IPS-20b (cell line): ENCODE results near the gene CYP4V2.

ENCODE experiments used
- H3K27ac ChIP-seq: one replicate; pipeline ENCODE4 v1.5.1; 2013; ENCODE audit warnings: low read length
- H3K27me3 ChIP-seq: 2 replicates; pipeline ENCODE4 v1.6.1; 2013; ENCODE audit warnings: mild to moderate bottlenecking, low read length, inconsistent platforms; ENCODE audit not compliant: insufficient read depth
- H3K36me3 ChIP-seq: 2 replicates; pipeline ENCODE4 v1.6.1; 2013; ENCODE audit warnings: low read depth, mild to moderate bottlenecking, inconsistent platforms, low read length, moderate library complexity; ENCODE audit not compliant: insufficient read depth
- H3K4me1 ChIP-seq: 2 replicates; pipeline ENCODE4 v1.6.1; 2013; ENCODE audit warnings: mild to moderate bottlenecking, control low read depth, inconsistent platforms, low read length, moderate library complexity; ENCODE audit not compliant: insufficient read depth
- H3K4me3 ChIP-seq: 2 replicates; pipeline ENCODE4 v1.5.1; 2013; ENCODE audit warnings: mild to moderate bottlenecking, low read length, inconsistent platforms
- H3K9ac ChIP-seq: 2 replicates; pipeline ENCODE4 v1.6.1; 2013; ENCODE audit warnings: low read depth, mild to moderate bottlenecking, inconsistent platforms, low read length, moderate library complexity
- H3K9me3 ChIP-seq: 2 replicates; pipeline ENCODE4 v1.6.1; 2013; ENCODE audit warnings: mild to moderate bottlenecking, low read depth, low read length, inconsistent platforms; ENCODE audit not compliant: insufficient read depth

Gene CYP4V2

DNA sequence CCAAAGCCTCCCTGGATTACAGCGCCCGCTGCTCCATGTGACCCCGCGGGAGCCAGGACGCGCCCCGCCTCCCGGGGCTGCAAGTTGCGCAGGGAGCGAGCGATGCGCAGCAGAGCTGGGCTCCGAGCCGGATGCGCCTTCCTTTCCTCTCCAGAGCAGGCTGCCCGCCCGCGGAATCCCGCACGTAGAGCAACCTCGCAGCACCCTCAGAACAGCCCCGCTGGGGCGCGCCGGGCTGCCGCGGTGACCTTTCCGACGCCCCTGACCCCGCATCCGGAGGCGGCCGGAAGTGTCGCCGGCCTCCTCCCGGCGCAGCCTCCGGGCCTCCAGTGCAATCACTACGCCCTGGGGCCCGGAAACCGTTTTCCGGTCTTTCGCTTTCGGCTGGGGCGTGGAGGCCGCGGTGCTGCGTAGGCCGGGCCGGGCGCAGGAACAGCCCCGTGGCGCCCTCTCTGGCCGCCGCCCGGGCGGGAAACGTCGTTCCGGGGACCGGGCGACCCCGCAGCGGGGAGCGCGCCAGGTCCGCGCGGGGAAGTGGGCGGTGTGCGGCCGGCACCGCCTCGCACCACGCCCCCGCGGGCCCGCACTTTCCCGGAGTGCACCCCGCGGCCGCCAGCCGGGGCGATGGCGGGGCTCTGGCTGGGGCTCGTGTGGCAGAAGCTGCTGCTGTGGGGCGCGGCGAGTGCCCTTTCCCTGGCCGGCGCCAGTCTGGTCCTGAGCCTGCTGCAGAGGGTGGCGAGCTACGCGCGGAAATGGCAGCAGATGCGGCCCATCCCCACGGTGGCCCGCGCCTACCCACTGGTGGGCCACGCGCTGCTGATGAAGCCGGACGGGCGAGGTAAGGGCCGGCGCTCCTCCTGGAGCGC is at the start of gene CYP4V2:
Gene CYP4V2, plus strand, starts transcription at position 368 of the 866 bp plus-strand sequence. Its CDS starts 257 bp downstream, at position 625.
- H3K9ac ChIP-seq, result peak within 1 kb of the TSS; percentile 85; the same call in 1 of the 2 replicates
- no peaks in the 10 kb centered on the region for H3K36me3 ChIP-seq
- H3K4me3 ChIP-seq, result peak within 1 kb of the TSS; percentile 86
- no peaks in the 10 kb centered on the region; the same call in 1 of the 2 replicates for H3K27me3 ChIP-seq
- H3K9me3 ChIP-seq, result no peaks in the 10 kb centered on the region
- H3K4me1 ChIP-seq, result peaks cover 17% of the 10 kb centered on the region; the same call in 1 of the 2 replicates
- peak within 1 kb of the TSS; percentile 54 for H3K27ac ChIP-seq

DNA sequence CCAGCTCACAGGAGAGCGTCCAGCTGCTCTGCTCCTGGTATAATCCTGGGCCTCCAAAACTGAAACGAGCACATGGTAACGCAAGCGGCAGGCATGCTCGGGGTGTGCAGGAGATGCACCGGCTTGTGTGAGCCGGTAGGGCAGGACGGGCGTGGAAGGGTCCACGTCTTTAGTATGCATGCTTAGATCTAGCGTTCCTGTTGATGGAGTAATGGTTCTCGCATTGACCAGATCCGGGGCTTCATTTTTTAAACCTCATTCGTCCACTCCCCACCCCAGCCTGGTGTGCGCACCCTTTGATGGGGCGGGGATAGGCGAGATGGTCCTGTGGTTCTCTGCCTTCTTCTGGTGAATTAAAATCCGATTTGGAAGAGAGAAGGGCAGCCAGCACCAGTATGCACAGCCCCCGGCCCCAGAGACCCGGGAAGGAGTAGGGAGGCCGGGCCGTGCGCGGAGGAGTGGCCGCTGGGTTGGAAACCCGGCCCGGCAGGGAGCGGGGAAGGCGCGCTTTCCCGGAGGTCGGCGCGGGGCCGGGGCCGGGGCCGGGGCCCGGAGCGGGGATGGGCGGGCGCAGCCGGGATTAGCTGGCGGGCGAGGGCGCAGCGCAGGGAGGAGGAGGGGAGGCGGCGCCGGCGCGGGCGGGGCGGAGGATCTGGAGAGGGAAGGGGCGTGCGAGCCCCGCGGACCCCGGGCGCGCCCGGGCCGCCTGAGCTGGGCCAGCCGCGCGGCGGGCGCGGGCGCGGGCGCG is 47.0 kb upstream of the CYP4V2 start:
- Histone ChIP-seq H3K36me3 (no peaks in the 10 kb centered on the region), H3K4me3 (peak overlapping the region; percentile 70), H3K9me3 (no peaks in the 10 kb centered on the region), H3K9ac (peak overlapping the region; percentile 71; the same call in 1 of the 2 replicates), H3K27ac (no peak overlapping the region), H3K27me3 (peaks cover 49% of the 10 kb centered on the region), H3K4me1 (peaks cover 9% of the 10 kb centered on the region; the same call in 1 of the 2 replicates)

DNA sequence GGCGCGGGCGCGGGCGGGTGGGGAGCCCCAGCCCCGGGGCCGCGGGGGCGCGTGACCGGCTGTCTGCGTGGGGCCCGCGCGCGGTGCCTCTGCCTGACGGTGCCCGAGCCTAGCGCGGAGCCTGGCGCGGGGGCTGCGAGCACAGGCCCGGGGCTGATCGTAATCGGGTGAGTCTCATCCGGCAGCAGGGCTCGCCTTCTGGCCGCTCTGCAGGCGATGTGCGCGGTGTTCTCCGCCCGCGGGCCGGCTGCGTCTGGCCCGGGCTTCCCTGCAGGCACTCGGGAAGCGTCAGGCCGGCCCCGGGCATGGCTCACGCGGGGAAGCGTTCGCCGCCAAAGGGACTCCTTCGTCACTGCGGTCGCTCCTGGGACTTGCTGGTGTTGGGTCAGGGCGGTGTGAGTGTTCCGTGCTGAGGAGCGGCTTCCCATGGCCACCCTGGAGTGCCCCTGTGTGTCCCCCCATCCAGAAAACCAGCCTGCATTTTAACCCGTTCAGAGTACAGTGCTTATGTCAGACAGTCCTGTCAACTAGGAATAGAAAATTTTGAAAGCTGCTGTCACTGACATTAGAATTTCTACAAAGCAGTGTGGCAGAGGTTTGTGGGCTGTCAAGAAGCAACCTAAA is 46.3 kb upstream of the CYP4V2 start:
- H3K36me3 ChIP-seq, result no peaks in the 10 kb centered on the region
- peak overlapping the region; percentile 48; the same call in 1 of the 2 replicates for H3K9ac ChIP-seq
- no peaks in the 10 kb centered on the region for H3K9me3 ChIP-seq
- H3K27ac ChIP-seq, result no peak overlapping the region
- H3K27me3 ChIP-seq, result peaks cover 49% of the 10 kb centered on the region
- H3K4me1 ChIP-seq, result peaks cover 9% of the 10 kb centered on the region; the same call in 1 of the 2 replicates
- peak overlapping the region; percentile 69 for H3K4me3 ChIP-seq

DNA sequence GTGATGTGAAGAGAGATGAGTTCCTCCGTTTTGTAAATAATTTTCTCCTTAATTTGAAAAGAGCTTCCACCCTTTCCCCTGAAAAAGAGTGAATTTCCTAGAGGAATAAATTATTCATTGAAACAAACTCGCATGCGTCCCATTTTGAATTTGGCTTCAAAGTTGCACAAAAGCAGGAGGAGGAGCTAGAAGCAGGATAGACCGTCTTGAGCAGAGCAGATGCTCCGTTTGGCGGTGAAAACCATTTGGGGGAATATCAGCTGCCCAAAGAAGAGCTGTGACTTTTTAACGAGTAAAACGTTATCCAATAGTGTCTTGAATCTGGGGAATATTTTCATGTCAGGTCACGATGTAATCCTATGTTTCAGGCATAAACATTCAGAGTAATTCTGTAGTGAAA is 44.9 kb upstream of the CYP4V2 start:
- no peak overlapping the region for H3K4me3 ChIP-seq
- H3K9me3 ChIP-seq, result no peaks in the 10 kb centered on the region
- H3K4me1 ChIP-seq, result peaks cover 9% of the 10 kb centered on the region; the same call in 1 of the 2 replicates
- H3K9ac ChIP-seq, result no peak overlapping the region
- peaks cover 49% of the 10 kb centered on the region for H3K27me3 ChIP-seq
- H3K36me3 ChIP-seq, result no peaks in the 10 kb centered on the region
- H3K27ac ChIP-seq, result no peak overlapping the region

DNA sequence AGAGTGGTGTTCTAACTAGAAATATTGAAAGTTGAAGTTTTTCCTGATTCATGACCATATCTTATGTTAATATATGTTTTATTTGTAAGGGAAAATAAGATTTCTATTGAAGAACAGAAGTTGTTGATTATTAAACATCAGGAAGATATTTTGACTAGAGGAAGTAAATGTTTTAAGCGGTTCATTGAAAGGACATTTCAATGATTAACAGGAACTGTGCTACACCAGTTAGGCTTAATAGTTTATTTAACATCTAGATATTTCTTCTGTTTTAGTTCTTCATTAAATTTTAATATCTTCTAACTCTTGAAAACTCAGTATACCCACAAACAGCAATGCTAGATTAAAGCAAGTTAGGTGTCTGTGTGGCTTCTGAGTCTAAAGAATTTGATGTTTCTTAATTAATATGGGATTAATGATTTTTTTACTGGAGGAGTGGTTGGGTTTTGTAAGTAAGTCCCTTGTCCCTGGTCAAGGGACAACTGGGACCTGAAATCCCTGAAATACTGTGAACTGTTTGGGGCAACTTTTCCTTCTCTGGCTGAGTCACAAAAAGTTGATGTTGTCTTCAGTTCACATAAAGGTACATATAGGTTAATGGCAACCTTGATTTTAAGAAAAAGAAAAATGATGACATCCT is 42.9 kb upstream of the CYP4V2 start:
- Histone ChIP-seq H3K4me3 (no peak overlapping the region), H3K9me3 (no peaks in the 10 kb centered on the region), H3K27me3 (peaks cover 41% of the 10 kb centered on the region), H3K27ac (no peak overlapping the region), H3K36me3 (no peaks in the 10 kb centered on the region), H3K4me1 (peaks cover 9% of the 10 kb centered on the region; the same call in 1 of the 2 replicates), H3K9ac (no peak overlapping the region)

DNA sequence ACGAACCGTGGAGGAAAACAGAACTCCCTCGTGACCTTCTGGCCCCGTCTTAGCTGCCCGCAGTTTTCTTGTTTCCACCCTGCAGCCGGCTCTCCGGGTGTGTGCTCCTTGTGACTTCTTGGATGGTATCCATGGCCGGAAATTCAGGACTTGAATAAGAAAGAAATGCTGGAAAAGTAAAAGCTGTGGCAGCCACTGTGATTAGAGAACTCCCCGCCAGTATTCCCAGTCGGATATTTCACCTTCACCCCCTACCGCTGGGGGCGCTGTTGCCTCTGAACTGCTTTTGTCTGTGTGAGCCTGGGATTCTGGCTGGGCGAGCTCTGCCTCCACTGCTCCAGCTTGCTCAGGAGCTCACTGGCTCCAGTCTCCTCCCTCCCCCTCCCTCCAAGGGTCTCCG is 41.5 kb upstream of the CYP4V2 start:
- no peaks in the 10 kb centered on the region for H3K9me3 ChIP-seq
- no peak overlapping the region for H3K27ac ChIP-seq
- H3K4me1 ChIP-seq, result peaks cover 9% of the 10 kb centered on the region; the same call in 1 of the 2 replicates
- H3K36me3 ChIP-seq, result no peaks in the 10 kb centered on the region
- peaks cover 31% of the 10 kb centered on the region for H3K27me3 ChIP-seq
- no peak overlapping the region for H3K4me3 ChIP-seq
- H3K9ac ChIP-seq, result no peak overlapping the region

DNA sequence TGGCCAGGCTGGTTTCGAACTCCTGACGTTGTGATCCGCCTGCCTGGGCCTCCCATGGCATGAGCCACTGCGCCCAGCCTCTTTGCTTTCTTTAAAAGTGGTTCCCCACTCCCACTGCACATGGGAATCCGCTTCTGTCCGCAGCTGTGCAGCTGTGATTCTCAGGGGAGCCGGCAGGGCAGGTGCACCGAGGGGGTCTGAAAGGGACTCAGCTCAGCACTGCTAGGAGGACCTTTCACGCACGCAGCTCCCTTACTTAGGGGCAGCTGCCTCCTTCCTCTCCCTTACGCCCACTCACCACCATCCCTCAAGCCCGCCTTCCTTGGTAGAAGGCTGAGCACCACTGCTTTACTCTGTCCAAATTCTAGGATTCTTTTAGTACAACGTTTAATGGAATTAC is 40.4 kb upstream of the CYP4V2 start:
- H3K9ac ChIP-seq, result no peak overlapping the region
- no peak overlapping the region for H3K4me3 ChIP-seq
- peaks cover 8% of the 10 kb centered on the region; the same call in 1 of the 2 replicates for H3K4me1 ChIP-seq
- H3K36me3 ChIP-seq, result no peaks in the 10 kb centered on the region
- H3K9me3 ChIP-seq, result no peaks in the 10 kb centered on the region
- peaks cover 21% of the 10 kb centered on the region for H3K27me3 ChIP-seq
- H3K27ac ChIP-seq, result no peak overlapping the region

DNA sequence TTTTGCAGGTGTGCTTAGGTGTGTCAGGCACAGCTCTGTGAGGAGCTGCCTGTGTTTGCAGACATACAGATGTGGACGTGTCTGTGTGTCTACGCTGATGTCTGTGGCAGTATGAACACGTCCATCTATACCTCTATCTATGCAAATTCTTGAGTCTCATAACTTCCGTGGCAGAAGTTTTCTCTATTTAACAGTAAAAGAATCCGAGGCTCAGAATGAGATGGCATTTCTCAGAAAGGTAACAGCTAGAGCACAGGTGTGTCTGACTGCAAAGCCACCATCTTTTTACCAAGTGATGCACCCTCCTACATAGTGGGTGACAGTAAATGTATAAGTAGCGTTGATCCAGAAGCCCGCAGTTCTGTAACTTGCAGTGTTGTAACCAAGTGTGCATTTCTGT is 39.9 kb upstream of the CYP4V2 start:
- H3K27me3 ChIP-seq, result peaks cover 15% of the 10 kb centered on the region
- H3K27ac ChIP-seq, result no peak overlapping the region
- H3K4me3 ChIP-seq, result no peak overlapping the region
- H3K4me1 ChIP-seq, result peaks cover 2% of the 10 kb centered on the region; the same call in 1 of the 2 replicates
- no peaks in the 10 kb centered on the region for H3K9me3 ChIP-seq
- no peak overlapping the region for H3K9ac ChIP-seq
- no peaks in the 10 kb centered on the region for H3K36me3 ChIP-seq

DNA sequence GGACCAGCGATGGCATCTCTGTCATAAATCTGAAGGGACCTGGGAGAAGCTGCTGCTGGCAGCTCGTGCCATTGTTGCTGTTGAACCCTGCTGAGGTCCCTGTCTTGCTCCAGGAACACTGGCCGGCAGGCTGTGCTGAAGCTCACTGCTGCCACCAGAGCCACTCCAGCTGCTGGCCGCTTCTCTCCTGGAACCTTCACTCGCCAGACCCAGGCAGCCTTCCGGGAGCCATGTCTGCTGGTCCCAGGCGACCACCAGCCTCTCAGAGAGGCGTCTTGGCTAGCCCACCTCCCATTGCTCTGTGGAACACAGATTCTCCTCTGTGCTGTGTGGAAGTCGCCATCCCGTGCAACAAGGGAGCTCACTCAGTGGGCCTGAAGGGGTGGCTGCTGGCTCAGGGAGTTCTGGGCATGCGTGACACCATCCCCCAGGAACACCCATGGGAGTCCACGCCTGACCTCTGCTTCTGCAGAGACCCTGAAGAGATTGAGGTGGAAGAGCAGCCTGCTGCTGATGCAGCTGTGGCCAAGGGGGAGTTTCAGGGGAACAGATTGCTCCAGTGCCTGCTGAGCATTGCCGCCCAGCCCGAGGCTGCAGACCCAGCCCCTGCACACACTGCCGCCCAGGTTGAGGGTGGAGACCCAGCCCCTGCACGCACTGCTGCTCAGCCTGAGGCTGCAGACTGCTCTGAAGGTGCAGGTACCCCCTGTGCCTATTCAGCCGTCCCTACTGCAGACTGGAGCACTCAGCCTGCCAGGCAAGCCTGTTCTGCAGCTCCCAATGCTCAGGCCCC is 33.1 kb upstream of the CYP4V2 start:
- H3K9ac ChIP-seq, result no peak overlapping the region
- no peak overlapping the region for H3K4me3 ChIP-seq
- no peaks in the 10 kb centered on the region for H3K27me3 ChIP-seq
- H3K9me3 ChIP-seq, result no peaks in the 10 kb centered on the region
- no peaks in the 10 kb centered on the region for H3K36me3 ChIP-seq
- no peaks in the 10 kb centered on the region for H3K4me1 ChIP-seq
- H3K27ac ChIP-seq, result no peak overlapping the region

DNA sequence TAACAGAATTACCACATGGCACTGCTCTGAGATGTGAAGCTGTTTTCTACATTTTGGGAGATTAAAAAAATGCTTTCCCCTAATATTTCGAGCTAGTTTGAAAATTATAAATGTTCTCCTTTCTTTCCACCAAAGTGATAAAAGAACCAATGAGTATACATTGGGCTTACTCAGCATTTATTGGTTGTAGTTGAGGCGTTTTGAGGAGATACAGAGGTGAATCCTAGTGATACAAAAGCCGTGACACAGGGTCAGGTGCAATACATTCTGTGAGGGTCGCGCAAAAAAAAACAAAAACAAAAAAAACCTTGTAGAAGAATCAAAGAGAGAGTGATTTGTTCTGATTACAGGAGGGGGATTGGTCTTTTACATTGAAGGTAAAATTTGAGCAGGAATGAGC is 32.4 kb upstream of the CYP4V2 start:
- Histone ChIP-seq H3K9me3 (no peaks in the 10 kb centered on the region), H3K9ac (no peak overlapping the region), H3K4me1 (no peaks in the 10 kb centered on the region)

More for the DNA sequence above, 32.4 kb upstream of the CYP4V2 start:
- Histone ChIP-seq H3K27ac (no peak overlapping the region), H3K36me3 (no peaks in the 10 kb centered on the region), H3K4me3 (no peak overlapping the region), H3K27me3 (no peaks in the 10 kb centered on the region)
